Sciatic nerve (tissue), 2 donors: ENCODE results near the gene PFDN4. TPM values are rescaled to one million over a fixed set of nuclear protein-coding genes. Genes with fewer than 3 reads are reported as not detected.

Experiments used
- ATAC-seq: fragments of 200-7000 bp; cut with Tn5 transposase; one replicate; pipeline ENCODE4 v1.9.1; 2020; ENCODE audit warnings: mild to moderate bottlenecking, moderate library complexity
- DNase-seq: peaks from one replicate; pipeline ENCODE4 v3.0.0-alpha.2; 2020; ENCODE audit warnings: low spot score
- intact Hi-C: fragments of 100-400 bp; cut with DNase I; formaldehyde crosslinking; loops from one replicate; pipeline ENCODE4 v1.14.2; 2022
- total RNA-seq: library from RNA; stranded (reverse); fragmentation: NEBNext Ultra II Directional; extraction: Animal tissue kit (Norgen Biotek cat#: 25700); gene quantifications from one replicate; pipeline ENCODE4 v1.2.1, GENCODE V29; 2021
- donor health status: DM: no; HTN: no; CAD: no.
- donor health status: DM: no; HTN: no; CAD: no.

Gene PFDN4
- total RNA-seq, 1 donor from 2014 or later: 26.3 TPM

DNA sequence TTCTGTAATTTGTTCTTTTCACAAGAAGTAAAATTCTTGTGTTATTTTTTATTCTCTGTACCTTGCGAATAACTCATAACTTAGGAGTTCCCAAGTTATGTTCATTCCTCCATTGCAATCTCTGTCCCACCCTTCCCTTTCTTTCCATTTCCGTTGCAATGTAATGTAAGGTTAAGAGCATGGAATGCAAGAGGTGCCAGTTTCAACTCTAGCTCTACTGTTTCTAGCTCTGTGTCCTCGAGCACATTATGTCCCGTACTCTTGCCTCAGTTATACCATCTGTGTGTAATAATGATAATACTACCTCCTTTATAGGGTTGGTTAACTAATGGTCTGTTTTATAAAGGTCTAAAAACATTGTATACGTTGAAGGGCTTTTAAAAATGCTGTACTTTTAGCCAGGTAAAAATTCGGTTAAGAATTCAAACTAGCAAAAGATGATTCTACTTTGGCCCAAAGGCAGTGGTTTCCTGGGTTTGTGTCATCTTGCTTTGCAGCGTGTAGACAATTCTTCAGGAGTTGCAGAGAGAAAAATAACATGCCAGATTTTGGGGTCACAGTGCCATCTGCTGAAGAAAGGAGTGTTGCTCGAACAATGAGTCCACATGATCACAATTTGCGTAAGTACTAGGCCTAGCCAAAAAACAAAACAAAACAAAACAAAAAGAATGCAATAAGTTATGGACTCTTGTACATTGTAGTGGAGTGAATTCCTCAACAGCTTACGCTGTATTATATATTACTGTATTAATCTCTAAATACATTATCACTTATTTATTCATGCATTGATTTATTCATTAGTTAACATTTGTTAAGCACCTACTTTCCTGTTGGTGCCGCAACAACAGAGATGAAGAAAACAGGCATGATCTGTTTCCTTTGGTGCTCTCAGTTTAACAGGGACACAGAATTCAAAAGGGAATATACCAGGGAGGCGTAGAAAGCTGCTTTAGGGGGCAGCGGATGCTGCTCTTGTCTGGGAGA, 10.0 kb upstream of the PFDN4 start:
- intact Hi-C loops: loop anchor here (5.0 to 10.0 kb wide), 2 partner anchors 101 to 637 kb away; no protein-coding TSS in a partner anchor
- ATAC-seq (no peak), DNase-seq (no peak)

GRCh38 chr20:54199283-54199682, 8.6 kb upstream of the PFDN4 start:
- DNase-seq: no peak
- no peak for ATAC-seq
- intact Hi-C loops: loop anchor here (5.0 to 10.0 kb wide), 2 partner anchors 102 to 636 kb away; no protein-coding TSS in a partner anchor

GRCh38 chr20:54199721-54200176, 8.1 kb upstream of the PFDN4 start:
- DNase-seq: peak; percentile 88
- intact Hi-C loops: loop anchor here (5.0 to 10.0 kb wide), 2 partner anchors 102 to 635 kb away; no protein-coding TSS in a partner anchor
- peak; percentile 76 for ATAC-seq

- ATAC-seq (no peak), DNase-seq (no peak)
- intact Hi-C loops: no loop called here
Observed at GRCh38 chr20:54200487-54201267, 7.2 kb upstream of the PFDN4 start.

- DNase-seq (no peak), ATAC-seq (no peak)
- intact Hi-C loops: no loop called here
Observed at GRCh38 chr20:54201268-54201846, 6.5 kb upstream of the PFDN4 start.

- no peak for ATAC-seq
- DNase-seq: no peak
- intact Hi-C loops: no loop called here
Observed at GRCh38 chr20:54203281-54203680, 4.6 kb upstream of the PFDN4 start.

GRCh38 chr20:54204063-54204462, 3.8 kb upstream of the PFDN4 start:
- ATAC-seq (no peak), DNase-seq (no peak)
- intact Hi-C loops: no loop called here

DNA sequence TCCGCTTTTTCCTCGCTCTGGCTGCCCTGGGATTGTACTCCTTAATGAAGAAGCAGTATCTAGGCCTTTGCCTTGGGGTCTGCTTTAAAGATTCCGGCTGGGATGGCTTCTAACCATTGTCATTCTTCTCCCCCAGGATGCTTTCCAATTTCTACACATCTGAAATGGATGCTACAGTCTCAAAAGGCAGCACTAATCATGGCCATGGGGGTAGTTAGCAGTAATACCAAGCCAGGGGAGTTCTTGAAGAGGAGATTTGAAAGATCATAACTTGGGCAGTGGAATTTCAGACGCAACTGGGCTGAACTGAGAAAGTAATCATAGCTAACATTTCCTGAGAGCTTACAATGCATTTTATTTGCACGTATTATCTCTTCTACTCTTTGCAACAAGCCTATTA, 3.4 kb upstream of the PFDN4 start:
- intact Hi-C loops: no loop called here

GRCh38 chr20:54205450-54205849, 2.4 kb upstream of the PFDN4 start:
- DNase-seq (no peak), ATAC-seq (no peak)
- intact Hi-C loops: no loop called here

More for the DNA sequence above, 3.4 kb upstream of the PFDN4 start:
- DNase-seq (no peak), ATAC-seq (no peak)

DNA sequence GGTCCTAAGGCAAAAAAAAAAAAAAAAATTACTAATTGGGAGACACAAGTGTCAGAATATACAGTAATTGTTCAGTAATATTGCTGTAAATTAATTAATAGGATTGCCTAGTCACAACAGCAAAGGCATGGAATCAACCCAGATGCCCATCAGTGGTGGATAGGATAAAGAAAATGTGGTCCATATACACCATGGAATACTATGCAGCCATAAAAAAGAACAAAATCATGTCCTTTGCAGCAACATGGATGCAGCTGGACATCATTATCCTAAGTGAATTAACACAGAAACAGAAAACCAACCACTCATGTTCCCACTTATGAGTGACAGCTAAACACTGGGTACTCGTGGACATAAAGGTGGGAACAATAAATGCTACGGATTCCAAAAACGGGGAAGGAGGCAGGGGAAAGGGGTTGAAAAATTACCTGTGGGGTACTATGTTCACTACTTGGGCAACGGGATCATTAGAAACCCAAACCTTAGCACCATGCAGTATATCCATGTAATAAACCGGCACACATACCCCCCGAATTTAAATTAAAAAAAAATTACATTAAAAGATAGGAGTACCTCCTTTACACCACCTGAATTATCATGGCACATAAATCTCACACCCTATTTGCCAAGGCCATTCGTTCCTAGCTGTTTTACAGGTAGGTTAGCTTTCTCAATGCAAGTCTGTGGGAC, 689 bp upstream of the PFDN4 start:
- no peak for ATAC-seq
- intact Hi-C loops: no loop called here
- DNase-seq: no peak

- ATAC-seq: peak; percentile 24
- DNase-seq: no peak
- intact Hi-C loops: no loop called here
Observed at GRCh38 chr20:54208548-54209176, 775 bp downstream of the PFDN4 start.

- DNase-seq: no peak
- intact Hi-C loops: no loop called here
- no peak for ATAC-seq
Observed at GRCh38 chr20:54209216-54209813, 1.4 kb downstream of the PFDN4 start.

- intact Hi-C loops: no loop called here
- ATAC-seq (no peak), DNase-seq (no peak)
Observed at GRCh38 chr20:54212226-54212625, 4.3 kb downstream of the PFDN4 start.

DNA sequence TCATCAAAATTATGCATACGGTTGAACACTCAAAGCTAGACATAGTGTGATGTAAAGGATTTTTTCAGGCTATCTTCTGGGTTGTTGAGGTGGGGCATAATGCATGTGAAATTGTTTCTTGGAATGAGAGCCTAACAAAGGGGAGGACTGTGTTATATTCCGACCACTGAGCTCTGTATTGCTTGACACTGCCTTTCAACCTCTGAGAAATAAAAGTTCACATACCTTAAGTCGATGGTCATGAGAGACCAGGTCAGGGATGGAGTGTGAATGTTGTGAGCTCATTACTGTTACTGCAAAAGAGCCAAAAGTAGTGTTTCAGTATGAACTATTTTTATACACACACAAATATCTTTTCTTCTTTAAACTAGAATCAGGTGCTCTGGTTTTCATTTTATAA, 5.0 kb downstream of the PFDN4 start:
- ATAC-seq (no peak), DNase-seq (no peak)
- intact Hi-C loops: no loop called here

DNA sequence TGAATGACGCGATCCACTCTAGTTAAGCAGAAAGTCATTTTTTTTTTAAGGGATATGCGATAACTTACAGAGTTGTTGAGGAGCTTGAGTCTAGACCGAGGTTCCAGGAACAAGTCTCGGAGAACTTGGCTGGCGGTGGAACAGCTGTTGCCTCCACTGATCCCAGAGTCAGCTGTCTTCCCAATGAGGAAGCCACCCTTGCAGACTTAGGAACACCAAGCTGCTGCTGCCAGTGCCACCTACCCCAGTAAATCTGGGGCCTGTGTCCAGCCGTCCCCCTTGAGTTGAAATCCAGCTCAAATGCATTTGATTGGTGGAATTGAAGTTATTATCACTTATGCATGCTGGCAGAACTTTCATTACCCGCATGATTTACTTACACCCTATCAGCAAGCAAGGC, 6.7 kb downstream of the PFDN4 start:
- no peak for ATAC-seq
- no peak for DNase-seq
- intact Hi-C loops: no loop called here

DNA sequence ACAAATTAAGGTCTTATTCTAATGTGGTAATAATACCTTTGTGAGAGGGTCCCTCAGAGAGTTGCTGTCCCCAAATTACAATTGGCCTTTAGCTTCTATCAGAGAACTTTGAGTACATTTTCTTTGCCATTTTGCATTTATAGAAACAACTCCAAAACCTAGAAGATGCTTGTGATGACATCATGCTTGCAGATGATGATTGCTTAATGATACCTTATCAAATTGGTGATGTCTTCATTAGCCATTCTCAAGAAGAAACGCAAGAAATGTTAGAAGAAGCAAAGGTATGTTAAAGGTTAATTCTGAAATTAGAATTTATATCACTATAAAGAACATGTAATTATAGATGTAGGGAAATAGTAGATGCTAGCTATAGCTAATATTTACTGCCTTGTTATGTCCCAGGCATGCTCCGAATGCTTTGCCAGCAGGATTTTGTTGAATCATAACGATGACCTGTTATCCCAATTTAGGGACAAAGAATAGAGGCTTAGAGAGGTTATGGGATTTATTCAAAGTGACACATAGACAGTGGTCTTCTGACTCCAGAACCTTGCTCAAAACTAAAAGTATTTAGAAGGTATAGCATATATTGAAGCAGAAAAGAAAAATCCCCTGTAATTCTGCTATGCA, 7.4 kb downstream of the PFDN4 start:
- intact Hi-C loops: no loop called here
- no peak for ATAC-seq

GRCh38 chr20:54217762-54218161, 9.9 kb downstream of the PFDN4 start:
- intact Hi-C loops: no loop called here
- DNase-seq: no peak
- ATAC-seq: no peak

More for the DNA sequence above, 7.4 kb downstream of the PFDN4 start:
- no peak for DNase-seq
